ENCODE measurements around the gene SMARCB1.

The SMARCB1 gene

GRCh38 chr22:23803001-23803819, 16.4 kb downstream of the SMARCB1 start:
- DNase-seq (ENCODE audit: low spot score), result no peak

DNA sequence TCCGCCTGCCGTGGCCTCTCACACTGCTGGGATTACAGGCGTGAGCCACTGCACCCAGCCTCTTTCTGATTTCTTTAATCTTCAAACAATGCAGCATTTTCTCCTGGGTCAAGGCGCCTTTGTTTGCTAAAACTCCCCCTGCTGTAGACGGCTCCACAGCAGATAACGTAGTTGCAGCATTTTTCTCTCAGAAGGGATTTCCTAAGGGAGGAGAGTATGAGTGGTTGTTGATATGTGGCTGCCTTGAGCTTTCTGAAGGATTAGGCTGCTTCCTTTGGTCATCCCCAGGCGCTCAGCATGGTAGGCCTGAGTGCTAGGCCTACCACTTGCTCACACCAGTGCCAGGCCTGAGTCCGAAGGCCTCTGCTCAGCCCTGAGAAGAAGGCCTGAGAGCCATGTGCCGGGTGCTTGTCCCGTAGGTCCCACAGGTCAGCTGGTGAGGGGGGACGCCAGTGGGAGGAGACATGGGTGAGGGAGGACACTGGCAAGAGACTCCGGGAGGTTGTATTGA, 18.1 kb downstream of the SMARCB1 start:
- no peak for DNase-seq (ENCODE audit: low spot score)

- no peak for DNase-seq (ENCODE audit: low spot score)
These were observed 20.1 kb downstream of the SMARCB1 start for GRCh38 chr22:23806837-23807236.

DNA sequence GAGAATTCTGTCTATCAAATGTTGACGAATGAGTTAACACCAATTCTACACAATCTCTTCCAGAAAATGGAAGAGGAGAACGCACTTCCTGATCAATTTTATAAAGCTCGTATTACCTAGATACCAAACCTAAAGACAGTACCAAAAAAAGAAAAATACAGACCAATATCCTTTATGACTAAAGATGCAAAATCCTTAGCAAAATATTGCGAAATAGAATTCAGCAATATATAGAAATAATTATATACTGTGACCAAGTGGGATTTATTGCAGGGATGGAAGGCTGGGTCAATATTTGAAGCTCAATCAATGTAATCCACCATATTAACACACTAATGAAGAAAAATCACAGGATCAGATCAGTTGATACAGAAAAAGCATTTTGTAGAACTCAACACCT, 25.6 kb downstream of the SMARCB1 start:
- DNase-seq (ENCODE audit: low spot score), result no peak

DNA sequence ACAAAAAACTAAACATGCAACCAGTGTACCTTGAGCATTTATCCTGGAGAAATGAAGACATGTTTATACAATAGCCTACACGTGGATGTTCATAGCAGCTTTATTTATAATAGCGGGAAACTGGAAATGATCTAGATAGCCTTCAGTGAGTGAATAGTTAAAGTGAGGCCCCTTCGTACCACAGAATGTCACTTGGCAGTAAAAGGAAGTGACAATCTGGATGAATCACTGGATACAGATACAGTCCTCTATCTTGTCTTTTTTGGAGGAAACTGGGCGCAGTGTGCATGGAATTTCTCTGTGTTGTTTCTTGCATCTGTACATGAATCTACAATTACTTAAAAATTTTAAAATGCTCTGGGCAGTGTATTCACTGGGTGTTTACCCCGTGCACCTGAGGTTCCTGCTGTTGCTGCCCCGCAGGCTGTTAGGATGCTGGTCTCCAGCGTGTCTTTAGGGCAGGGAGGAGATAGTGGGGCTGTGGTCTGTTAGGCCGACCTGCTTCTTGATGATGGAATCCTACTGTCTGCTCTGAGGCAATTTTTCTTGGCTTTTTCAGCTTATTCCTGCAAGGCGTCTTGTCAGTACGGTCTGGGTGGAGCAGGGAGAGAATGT, 28.9 kb downstream of the SMARCB1 start:
- no peak for DNase-seq (ENCODE audit: low spot score)

DNA sequence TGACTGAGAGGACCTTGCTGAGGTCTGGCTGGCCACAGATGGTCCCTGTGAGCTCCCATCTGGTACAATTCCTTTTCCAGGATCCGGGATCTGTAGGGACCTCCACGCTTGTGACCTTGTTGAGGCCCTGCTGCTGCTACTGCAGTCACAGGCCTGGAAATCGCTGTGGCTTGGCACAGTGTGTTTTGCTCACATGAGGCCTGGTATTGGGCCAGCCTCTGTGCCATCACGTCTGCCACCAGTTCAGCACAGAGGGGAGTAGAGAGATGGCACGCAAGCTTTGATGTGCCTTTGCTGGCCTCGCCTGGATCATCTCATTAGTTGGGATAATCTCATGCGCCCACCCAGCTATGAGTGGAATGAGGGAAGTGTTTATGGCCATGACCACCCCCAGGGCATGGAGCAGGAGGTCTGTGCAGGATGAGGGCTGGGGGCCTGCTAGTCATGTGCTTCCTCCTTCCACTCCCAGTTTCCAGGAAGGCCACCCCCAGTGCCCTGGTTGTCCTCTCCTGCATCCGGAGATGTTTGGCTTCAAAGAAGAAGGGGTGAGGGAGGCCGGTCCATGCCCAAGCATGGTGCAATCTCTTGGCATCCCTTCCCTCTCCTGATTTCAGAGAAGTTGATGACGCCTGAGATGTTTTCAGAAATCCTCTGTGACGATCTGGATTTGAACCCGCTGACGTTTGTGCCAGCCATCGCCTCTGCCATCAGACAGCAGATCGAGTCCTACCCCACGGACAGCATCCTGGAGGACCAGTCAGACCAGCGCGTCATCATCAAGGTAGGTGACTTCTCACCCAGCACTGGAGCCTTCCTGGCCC, 29.6 kb downstream of the SMARCB1 start:
- no peak for DNase-seq (ENCODE audit: low spot score)

- DNase-seq (ENCODE audit: low spot score), result no peak
These were observed 30.4 kb downstream of the SMARCB1 start for GRCh38 chr22:23817146-23817545.

DNA sequence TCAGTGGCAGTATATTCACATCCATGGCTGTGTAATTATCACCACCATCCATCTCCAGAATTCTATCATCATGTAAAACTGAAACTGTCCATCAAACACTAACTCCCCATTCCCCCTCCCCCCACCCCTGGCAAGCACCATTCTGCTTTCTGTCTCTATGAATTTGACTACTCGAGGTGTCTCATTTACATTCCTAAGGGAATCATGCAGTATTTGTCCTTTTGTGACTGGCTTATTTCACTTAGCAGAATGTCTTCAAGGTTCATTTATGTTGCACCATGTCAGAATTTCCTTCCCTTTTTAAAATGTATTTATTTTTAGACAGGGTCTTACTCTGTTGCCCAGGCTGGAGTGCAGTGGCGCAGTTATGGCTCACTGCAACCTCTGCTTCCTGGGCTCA, 31.8 kb downstream of the SMARCB1 start:
- no peak for DNase-seq (ENCODE audit: low spot score)

DNA sequence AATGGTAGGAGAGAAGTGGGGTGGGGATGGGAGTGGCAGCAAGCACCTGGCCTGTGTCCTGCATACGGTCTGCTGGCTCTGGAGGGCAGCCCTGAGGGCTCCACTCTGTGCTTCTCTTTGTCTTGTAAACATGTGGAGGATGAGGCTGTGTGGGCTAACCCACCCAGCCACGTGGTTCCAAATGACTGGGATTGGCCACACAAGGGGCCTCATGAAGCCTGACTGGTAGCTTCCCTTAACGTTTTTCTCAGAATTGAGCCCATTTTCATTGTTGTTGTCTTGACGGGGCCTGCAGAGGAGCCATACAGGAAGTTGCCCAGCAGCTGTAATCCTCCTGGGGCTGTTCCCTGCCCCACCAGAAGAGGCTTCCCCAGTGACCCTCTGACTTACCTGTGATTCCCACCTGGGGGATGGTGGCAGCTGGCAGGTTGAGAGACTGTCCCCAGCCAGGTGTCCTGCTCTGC, 34.0 kb downstream of the SMARCB1 start:
- no peak for DNase-seq (ENCODE audit: low spot score)

DNA sequence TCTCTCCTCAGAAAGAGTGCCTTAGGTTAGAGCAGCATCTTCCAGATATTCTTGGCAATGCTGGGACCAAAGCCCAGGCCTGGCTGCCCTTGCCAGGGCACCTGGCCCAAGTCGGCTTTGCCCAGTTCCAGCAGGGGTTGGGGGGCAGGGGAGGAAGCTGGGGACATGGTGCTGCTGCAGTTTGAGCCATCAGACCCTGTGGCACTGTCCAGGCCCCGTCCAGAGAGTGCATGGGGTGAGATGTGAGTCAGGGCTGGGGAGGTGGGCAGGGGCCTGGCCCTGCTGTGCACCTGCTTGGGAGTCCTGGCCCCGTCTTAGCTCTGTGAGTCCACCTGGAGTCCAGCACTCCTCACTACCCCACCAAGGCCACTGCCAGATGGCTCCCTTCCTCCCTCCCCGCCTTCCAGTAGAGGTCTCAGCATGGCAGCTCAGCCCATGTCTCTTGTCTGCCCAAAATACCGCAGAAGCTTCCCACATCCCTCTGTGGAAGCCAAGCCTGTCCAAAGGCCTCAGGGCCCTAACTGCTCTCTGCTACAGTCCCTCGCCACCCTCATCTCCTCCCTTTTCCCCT, 35.4 kb downstream of the SMARCB1 start:
- DNase-seq (ENCODE audit: low spot score), result no peak

DNA sequence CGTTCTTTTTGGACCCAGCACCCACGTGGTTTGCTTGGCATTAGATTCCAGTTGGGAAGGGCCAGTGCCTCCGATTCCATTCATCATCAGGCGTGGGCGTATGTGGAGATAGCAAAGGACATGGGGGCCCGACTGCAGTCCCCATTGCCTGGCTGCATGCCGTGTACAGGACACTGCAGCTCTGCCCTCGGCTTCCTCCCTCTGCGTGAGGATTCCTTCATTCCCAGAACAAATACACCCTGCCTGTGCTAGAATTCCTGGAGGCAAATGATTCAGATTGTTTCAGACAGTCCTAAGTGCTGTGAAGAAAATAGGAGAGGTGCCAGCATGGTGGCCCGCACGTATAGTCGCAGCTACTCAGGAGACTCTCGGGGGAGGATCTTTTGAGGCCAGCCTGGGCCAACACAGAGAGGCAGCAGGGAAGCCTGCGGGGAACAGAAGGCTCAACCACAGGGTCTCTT, 36.6 kb downstream of the SMARCB1 start:
- peak; percentile 88 for DNase-seq (ENCODE audit: low spot score)

DNA sequence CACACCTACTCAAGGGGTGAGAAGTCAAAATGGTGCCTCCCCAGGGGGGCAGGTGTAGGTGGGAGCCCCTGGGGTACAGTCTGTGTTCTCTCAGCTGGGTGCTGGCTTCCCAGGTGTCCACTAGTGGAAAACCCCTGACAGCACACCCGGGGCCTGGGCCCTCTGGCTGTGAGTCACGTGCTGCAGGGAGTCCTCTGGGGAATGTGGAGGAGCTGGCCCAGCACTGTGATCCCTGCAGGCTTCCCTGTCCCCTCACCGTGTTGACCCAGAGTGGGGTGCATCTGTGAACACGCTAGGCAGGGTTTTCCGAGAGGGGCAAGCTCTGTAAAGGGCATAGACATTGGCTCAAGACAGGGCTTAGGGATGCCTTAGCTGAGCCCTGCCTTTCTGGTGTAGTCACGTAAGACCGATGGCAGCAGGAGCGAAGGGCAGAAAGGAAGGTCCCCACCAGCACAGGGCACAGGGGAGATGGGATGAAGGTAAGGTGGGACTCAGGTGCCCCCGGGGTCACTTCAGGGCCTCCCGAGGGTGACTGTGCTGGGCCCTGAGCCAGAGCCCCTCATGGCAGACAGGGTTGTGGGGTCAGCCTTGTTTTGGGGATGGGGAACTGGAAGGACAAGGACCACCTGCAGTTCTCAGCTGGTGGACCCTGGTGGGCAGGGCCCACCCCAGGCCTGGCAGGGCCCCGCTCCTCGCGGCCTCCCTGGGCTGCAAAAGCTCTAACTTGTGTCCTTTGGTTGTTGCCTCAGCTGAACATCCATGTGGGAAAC, 37.9 kb downstream of the SMARCB1 start:
- no peak for DNase-seq (ENCODE audit: low spot score)

DNA sequence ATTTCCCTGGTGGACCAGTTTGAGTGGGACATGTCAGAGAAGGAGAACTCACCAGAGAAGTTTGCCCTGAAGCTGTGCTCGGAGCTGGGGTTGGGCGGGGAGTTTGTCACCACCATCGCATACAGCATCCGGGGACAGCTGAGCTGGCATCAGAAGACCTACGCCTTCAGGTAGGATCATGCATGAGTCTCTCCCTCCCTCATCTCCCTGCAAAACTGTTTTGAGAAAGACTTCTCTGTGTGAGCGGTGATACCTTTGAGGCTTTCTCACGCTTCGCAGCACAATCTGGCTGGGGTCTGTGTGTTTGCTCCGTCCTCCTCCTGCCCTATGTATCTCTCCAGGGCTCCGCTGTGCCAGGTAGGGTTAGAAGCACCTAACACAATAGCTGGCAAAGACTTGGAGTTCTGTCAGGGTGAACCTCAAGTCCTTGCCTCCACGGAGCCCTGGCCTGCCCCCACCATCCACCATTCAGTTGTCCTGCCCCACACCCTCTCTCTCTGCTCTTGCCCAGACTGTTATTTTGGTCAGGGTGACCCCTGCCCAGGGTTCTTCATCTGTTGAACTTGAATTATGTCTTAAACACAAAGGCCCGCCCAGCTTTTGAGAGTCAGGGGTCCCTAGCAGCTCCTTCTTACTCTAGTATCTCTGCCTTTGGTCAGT, 38.6 kb downstream of the SMARCB1 start:
- no peak for DNase-seq (ENCODE audit: low spot score)

GRCh38 chr22:23826510-23827350, 40.0 kb downstream of the SMARCB1 start:
- peak; percentile 91 for DNase-seq (ENCODE audit: low spot score)

- no peak for DNase-seq (ENCODE audit: low spot score)
These were observed 40.7 kb downstream of the SMARCB1 start for GRCh38 chr22:23827351-23827995.

DNA sequence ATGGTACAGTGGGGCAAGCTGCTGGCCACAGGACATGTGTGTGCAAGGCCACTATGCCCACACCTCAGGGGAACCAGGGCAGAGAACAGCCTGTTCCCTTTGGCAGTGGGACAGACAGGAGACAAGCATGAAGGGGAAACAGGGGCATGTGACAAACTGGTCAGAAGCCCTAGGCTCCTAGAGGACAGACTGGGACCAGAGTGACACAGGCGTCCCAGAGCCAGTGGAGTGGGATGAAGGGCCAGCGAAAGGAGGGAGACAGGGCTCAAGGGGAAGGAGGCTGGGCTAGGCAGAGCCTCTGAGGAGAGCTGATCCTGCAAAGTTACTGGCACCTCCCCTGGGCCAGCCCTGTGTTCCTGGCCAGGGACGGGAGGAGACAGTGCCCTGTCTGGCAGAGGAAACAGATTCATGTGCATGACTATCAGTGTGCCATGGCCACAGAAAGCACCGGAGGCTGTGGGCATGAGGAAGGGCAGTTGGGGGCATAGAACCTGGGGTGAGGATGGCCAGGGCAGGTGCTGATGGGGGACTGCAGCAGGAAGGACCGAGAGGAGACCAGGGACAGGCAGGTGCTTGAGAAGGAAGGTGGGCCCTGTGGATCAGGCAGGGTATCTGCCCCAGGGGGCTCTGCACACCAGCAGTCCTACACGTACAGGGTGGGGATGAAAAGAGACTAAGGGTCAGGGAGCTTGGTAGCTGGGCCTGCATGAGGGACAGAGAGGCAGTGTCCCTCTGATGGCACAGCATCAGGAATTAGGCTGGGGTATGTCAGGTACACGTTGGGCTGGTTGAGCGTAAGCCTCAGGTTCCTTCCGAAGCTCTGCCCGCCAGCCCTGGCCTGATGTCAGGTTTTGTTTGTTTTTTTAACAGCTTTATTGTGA, 42.3 kb downstream of the SMARCB1 start:
- DNase-seq (ENCODE audit: low spot score), result no peak

DNA sequence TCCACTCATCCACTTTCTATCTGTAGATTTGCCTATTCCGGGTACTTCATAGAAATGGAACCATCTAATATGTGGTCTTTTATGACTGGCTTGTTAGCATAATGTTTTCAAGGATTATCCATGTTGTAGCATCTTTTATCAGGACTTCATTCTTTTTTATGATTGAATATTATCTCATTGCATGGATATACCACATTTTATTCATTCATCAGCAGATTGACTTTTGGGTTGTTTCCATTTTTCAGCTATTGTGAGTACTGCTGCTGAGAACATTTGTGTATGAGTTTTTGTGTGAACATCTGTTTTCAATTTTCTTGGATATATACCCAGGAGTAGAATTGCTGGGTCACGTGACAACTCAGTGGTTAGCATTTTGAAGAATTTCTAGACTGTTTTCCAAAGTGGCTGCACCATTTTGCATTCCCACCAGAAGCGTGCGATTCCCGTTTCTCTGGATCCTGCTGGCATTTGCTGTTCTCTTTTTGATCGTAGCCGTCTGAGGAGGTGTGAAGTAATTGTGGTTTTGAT, 43.1 kb downstream of the SMARCB1 start:
- no peak for DNase-seq (ENCODE audit: low spot score)

GRCh38 chr22:23831261-23831660, 44.5 kb downstream of the SMARCB1 start:
- no peak for DNase-seq (ENCODE audit: low spot score)

All from hepatic stellate cell (primary cell).